Hepatocyte (in vitro differentiated cells): Measurements from ENCODE around the gene MYBPC2.

Experiments used
- CTCF ChIP-seq: fragments of 200-600 bp; sonication (generic); IDR thresholded peaks from 2 replicates; pipeline ENCODE4 v1.5.1; 2016; ENCODE audit warnings: antibody characterized with exemption, mild to moderate bottlenecking; ENCODE audit not compliant: poor library complexity
- EZH2 ChIP-seq: fragments of 200-600 bp; sonication (generic); IDR thresholded peaks from 2 replicates; pipeline ENCODE4 v1.6.1; 2016; ENCODE audit warnings: antibody characterized with exemption, mild to moderate bottlenecking, borderline replicate concordance

DNA sequence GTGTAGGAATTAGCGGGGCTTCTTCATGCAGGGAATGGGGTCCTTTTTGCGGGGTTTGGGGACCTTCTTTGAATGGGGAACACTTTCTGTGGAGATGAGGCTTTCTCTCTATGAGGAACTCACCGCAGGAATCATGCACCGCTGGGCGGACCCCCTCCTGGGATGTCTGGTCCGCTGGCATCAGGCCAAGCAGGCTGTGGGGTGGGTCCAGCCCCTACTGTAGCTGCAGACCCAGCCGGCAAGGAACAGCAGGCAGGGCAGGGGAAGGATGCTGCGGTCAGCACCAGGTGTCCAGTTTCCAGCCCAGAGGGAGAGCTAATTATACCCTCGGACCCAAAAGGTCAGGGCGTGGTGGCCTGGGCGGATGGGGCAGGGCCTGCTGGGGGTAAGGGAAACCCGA lies 1.8 kb downstream of the MYBPC2 start:
- TF ChIP-seq CTCF: no peak
- TF ChIP-seq EZH2: no peak
